ENCODE results near the gene METAP1.

DNA sequence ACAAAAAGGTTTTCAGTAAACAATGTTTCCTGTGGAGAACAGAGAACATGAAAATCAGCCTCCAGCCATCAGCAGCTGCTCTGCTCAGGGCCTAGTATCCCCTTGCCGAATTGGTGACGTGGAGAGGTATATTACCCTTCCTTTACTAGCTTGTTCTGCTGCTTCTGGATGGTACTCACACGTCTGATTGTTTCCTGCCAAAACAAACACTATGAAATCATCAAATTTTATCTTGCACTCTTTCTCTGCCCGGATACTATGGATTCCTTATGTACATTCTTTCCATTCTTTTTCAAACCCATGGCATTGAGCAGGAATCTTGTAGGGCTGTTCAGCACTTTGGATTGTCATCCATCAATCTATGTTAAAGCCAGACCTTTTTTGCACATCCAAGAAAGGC lies 18.8 kb upstream of the METAP1 start:
- TF ChIP-seq, protein P1, sequence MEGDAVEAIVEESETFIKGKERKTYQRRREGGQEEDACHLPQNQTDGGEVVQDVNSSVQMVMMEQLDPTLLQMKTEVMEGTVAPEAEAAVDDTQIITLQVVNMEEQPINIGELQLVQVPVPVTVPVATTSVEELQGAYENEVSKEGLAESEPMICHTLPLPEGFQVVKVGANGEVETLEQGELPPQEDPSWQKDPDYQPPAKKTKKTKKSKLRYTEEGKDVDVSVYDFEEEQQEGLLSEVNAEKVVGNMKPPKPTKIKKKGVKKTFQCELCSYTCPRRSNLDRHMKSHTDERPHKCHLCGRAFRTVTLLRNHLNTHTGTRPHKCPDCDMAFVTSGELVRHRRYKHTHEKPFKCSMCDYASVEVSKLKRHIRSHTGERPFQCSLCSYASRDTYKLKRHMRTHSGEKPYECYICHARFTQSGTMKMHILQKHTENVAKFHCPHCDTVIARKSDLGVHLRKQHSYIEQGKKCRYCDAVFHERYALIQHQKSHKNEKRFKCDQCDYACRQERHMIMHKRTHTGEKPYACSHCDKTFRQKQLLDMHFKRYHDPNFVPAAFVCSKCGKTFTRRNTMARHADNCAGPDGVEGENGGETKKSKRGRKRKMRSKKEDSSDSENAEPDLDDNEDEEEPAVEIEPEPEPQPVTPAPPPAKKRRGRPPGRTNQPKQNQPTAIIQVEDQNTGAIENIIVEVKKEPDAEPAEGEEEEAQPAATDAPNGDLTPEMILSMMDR (conservative IDR thresholded peaks at IDR 0.05; ENCODE audit: low read depth, low read length), result no peak
- TF ChIP-seq EZH2 (IDR thresholded peaks at IDR 0.05; ENCODE audit: borderline replicate concordance, low read depth, low read length, poor library complexity, severe bottlenecking), result no peak

Data from A673 (cell line).